Measurements from ENCODE around the gene FAM89A. TPM values are rescaled to one million over a fixed set of nuclear protein-coding genes. Genes with fewer than 3 reads are reported as not detected.

FAM89A gene
- total and polyA plus RNA-seq, 2 of the 13 experiments (the other 11 are each of a cell fraction or from before 2014, with no cell fraction given): 0.35 to 0.44 TPM

GRCh38 chr1:231011963-231012362 lies 28.1 kb downstream of the FAM89A start:
- Histone ChIP-seq H4K20me1 (ENCODE audit: insufficient read depth, low read length) (no peaks in the 10 kb centered on the region), H2AFZ (ENCODE audit: low read length) (no peak overlapping the region), H3K9me3 (ENCODE audit: low read length) (no peaks in the 10 kb centered on the region), H3K79me2 (ENCODE audit: insufficient read depth, low read length) (no peaks in the 10 kb centered on the region), H3K27me3 (ENCODE audit: control insufficient read depth in 1 of 2, insufficient read depth in 2 of 2, low read length in 2 of 2) (peaks cover 0 to 1% of the 10 kb centered on the region in 2 experiments; a peak in 1 of 5 replicates), H3K4me1 (ENCODE audit: insufficient read depth, low read length) (0 out of 2 replicates have a peak, but pooled peaks cover 6% of the 10 kb centered on the region), H3K27ac (ENCODE audit: extremely low read length, insufficient read depth, low read length) (no peak overlapping the region), H3K36me3 (replicated peaks in 1 of 2; ENCODE audit: control insufficient read depth in 1 of 2, insufficient read depth in 2 of 2, low read length in 2 of 2) (no peaks in the 10 kb centered on the region), H3K4me2 (ENCODE audit: low read depth, low read length) (no peak overlapping the region), H3K4me3 (replicated peaks in 1 of 3; ENCODE audit: insufficient read depth in 1 of 3, low read depth in 2 of 3, low read length in 3 of 3) (no peak overlapping the region), H3K9ac (ENCODE audit: insufficient read depth, low read depth, low read length) (no peak overlapping the region)
- BruUV-seq (replicated peaks): no TSS peak
- DNase-seq (ENCODE audit: low spot score): no peak
- FAIRE-seq: no peak
- no peak for ATAC-seq
- ChIA-PET CTCF (ENCODE audit: low intra/inter-chr PET ratio, low total read pairs) (no interaction called here), POLR2A (no interaction called here)
- WGBS (ENCODE audit: low lambda C conversion rate): 68% methylated on average over 5 of the region's 5 CpGs
- in situ Hi-C loops (cut with HindIII; ENCODE audit: extremely low pct_ligation_motif_present, low pct_unique_long_range_greater_than_20kb) (no loop called here), intact Hi-C loops (cut with micrococcal nuclease; ENCODE audit: unreplicated experiment) (no loop called here)
- TF ChIP-seq MYC (CRISPR knock-in tag; IDR thresholded peaks at IDR 0.05; ENCODE audit: borderline replicate concordance) (no peak), ZNF382 (CRISPR knock-in tag; IDR thresholded peaks at IDR 0.05; ENCODE audit: borderline replicate concordance) (no peak), XBP1 (CRISPR knock-in tag; IDR thresholded peaks at IDR 0.05) (no peak), GTF3A (CRISPR knock-in tag; conservative IDR thresholded peaks at IDR 0.05) (no peak)
- TF ChIP-seq, protein P1, sequence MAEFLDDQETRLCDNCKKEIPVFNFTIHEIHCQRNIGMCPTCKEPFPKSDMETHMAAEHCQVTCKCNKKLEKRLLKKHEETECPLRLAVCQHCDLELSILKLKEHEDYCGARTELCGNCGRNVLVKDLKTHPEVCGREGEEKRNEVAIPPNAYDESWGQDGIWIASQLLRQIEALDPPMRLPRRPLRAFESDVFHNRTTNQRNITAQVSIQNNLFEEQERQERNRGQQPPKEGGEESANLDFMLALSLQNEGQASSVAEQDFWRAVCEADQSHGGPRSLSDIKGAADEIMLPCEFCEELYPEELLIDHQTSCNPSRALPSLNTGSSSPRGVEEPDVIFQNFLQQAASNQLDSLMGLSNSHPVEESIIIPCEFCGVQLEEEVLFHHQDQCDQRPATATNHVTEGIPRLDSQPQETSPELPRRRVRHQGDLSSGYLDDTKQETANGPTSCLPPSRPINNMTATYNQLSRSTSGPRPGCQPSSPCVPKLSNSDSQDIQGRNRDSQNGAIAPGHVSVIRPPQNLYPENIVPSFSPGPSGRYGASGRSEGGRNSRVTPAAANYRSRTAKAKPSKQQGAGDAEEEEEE (CRISPR knock-in tag; IDR thresholded peaks at IDR 0.05; ENCODE audit: borderline replicate concordance): no peak
- TF ChIP-seq, protein P2, sequence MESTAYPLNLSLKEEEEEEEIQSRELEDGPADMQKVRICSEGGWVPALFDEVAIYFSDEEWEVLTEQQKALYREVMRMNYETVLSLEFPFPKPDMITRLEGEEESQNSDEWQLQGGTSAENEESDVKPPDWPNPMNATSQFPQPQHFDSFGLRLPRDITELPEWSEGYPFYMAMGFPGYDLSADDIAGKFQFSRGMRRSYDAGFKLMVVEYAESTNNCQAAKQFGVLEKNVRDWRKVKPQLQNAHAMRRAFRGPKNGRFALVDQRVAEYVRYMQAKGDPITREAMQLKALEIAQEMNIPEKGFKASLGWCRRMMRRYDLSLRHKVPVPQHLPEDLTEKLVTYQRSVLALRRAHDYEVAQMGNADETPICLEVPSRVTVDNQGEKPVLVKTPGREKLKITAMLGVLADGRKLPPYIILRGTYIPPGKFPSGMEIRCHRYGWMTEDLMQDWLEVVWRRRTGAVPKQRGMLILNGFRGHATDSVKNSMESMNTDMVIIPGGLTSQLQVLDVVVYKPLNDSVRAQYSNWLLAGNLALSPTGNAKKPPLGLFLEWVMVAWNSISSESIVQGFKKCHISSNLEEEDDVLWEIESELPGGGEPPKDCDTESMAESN (CRISPR knock-in tag; conservative IDR thresholded peaks at IDR 0.05): no peak

All from HepG2 (cell line).